Omental fat pad (tissue), 4 donors: Measurements from ENCODE around the gene ANKRD44. TPM values are rescaled to one million over a fixed set of nuclear protein-coding genes. Genes with fewer than 3 reads are reported as not detected.
"Not testable (repeated sequence)": the region's sequence is repeated elsewhere in the genome, so short reads cannot be mapped to it uniquely, and the experiment has no call there.

ENCODE experiments used
- ATAC-seq: fragments of 150-250 bp; one replicate; pipeline ENCODE4 v1.9.1; 2016; ENCODE audit warnings: mild to moderate bottlenecking, moderate library complexity; ENCODE audit not compliant: low FRiP score
- DNase-seq: peaks from one replicate; pipeline ENCODE4 v3.0.0-alpha.2; 2019; ENCODE audit warnings: low spot score
- total RNA-seq, 4 donors: library from RNA; depleted of rRNA; stranded (reverse); fragments of >200 nt; gene quantifications; one replicate each; pipeline ENCODE4 v1.1.0, GENCODE V29; 2016
- TF ChIP-seq, protein P1 (sequence below), 3 donors: fragments of 450-650 bp; IDR thresholded peaks; one replicate each; pipeline ENCODE4 v1.5.1; 2016 to 2017; ENCODE audit warnings: antibody characterized with exemption in 3 of 3, mild to moderate bottlenecking in 3 of 3, moderate library complexity in 2 of 3

Gene ANKRD44
- total RNA-seq, 4 donors from 2014 or later = 18.4 to 56.3 (median 30.1) TPM

DNA sequence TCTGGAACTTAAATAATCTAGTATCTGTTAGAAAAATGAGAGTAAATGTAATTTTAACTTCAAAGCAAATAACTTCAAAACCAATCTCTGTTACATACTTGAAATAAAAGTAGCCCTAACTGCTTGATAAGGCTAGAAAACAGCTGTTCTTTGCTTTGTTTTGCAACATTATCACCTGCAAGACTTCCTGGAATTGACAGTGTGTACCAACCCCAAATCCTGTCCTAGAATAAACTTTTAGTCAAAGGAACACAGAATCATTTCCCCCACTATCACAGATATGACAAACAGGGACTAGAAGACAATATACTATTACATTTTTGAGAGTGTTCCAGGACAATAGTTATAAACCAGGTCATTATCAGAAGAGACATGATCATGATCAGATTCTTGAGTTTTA lies 278.8 kb downstream of the ANKRD44 start:
- no peak for ATAC-seq
- DNase-seq = no peak
- TF ChIP-seq, protein P1, sequence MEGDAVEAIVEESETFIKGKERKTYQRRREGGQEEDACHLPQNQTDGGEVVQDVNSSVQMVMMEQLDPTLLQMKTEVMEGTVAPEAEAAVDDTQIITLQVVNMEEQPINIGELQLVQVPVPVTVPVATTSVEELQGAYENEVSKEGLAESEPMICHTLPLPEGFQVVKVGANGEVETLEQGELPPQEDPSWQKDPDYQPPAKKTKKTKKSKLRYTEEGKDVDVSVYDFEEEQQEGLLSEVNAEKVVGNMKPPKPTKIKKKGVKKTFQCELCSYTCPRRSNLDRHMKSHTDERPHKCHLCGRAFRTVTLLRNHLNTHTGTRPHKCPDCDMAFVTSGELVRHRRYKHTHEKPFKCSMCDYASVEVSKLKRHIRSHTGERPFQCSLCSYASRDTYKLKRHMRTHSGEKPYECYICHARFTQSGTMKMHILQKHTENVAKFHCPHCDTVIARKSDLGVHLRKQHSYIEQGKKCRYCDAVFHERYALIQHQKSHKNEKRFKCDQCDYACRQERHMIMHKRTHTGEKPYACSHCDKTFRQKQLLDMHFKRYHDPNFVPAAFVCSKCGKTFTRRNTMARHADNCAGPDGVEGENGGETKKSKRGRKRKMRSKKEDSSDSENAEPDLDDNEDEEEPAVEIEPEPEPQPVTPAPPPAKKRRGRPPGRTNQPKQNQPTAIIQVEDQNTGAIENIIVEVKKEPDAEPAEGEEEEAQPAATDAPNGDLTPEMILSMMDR (IDR thresholded peaks at IDR 0.05) = no peak

DNA sequence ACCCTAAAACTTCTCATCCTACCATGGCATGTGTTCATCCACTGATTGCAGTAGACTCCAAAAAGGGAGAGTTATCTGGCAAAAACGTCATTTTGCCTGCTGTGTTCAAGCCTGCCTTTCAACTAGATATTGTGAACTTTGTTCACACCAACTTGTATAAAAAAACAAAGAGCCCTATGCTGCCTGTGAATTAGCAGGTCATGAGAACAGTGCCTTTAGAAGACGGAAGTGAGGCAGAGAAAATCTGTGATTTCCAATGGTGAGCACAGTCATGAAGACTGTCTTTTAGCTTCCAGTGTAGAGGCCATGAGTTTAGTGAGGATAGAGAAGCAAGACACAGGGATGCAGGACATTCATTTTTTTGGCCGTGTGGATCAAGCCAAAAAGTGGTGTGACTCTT lies 280.5 kb downstream of the ANKRD44 start:
- DNase-seq = no peak
- TF ChIP-seq, protein P1 (IDR thresholded peaks at IDR 0.05) = no peak
- no peak for ATAC-seq

DNA sequence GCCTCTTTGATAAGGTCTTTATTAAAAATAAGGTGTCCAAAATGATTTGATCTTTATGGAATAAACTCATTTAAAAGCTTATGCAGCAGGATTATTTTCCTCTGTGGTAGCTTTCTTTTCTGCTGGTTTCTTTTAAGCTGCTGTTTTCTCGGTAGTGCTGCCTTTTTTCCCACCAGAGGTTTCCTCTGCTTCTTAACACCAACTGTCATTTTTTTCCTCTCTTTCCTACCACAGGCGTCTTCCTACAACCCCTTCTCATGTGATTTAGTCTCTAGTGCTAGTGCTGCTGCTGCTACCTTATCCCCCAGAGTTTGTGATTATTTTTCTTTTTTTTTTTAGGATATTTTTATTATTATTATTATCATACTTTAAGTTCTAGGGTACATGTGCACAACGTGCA lies 281.9 kb downstream of the ANKRD44 start:
- TF ChIP-seq, protein P1 (IDR thresholded peaks at IDR 0.05) = no peak
- ATAC-seq (no peak), DNase-seq (no peak)

DNA sequence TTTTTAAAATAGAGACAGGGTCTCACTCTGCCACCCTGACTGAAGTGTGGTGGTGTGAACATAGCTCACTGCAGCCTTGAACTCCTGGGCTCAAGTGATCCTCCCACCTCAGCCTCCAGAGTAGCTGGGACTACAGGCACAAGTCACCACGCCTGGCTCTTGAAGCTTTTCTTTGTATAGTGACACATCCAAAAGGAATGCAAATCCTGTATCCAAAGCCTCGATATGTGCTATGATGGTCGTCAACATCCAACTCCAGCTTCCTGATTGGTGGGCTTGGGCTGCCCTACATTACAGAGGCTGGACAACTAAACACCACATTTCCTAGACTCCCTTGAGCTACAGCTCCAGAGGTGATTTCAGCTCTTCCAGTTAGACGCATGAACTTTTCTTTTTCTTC lies 282.4 kb downstream of the ANKRD44 start:
- ATAC-seq = no peak
- TF ChIP-seq, protein P1 (IDR thresholded peaks at IDR 0.05) = no peak
- DNase-seq = no peak

DNA sequence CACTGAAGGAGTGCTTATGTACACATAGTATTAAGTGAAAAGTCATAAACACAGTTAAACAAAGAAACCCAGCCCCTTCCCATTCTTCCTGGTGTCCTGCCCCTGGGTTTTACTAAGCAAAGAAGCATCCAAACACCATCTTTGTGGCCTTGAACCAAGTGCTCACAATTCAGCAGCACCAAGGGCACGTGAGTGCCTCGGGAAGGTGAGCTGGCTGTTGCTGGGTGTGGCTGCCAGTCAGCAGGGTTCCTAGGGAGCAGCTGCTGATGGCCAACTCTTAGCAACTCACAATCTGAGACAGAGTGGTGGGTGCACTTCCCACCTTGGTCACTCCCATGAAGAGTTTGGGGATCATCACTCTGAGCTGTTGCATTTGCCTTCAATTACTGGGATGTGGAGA lies 286.4 kb downstream of the ANKRD44 start:
- no peak for DNase-seq
- ATAC-seq = no peak
- TF ChIP-seq, protein P1 (IDR thresholded peaks at IDR 0.05) = no peak

DNA sequence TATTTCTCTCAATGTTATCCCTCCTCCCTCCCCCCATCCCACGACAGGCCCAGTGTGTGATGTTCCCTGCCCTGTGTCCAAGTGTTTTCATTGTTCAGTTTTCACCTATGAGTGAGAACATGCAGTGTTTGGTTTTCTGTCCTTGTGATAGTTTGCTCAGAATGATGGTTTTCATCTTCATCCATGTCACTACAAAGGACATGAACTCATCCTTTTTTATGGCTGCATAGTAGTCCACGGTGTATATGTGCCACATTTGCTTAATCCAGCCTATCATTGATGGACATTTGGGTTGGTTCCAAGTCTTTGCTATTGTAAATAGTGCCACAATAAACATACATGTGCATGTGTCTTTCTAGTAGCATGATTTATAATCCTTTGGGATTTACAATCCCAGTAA lies 289.7 kb downstream of the ANKRD44 start:
- not testable (repeated sequence) for ATAC-seq, DNase-seq

DNA sequence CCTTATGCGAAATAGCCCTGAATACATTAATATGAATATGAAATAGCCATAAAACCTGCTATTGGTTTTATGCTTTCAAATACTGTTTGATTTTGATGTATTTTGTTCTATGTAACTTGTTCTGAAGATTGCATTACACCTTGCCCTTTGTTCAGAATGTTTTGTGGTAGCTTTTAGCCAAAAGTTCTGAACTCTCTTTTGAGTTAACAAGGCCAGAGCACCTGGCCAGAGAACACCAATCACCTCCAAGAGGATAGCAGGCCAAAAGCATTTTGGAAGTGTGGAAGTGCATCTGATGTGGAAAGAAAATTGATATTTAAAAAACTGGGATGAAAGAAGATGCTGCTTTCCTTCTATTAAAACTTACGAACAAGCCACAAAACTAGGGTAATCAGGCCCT lies 297.5 kb downstream of the ANKRD44 start:
- DNase-seq (no peak), ATAC-seq (no peak)
- TF ChIP-seq, protein P1 (IDR thresholded peaks at IDR 0.05) = no peak
